ENCODE results near the gene SLC4A8.

SLC4A8 gene

GRCh38 chr12:51484119-51484518 lies 59.5 kb downstream of the SLC4A8 start:
- TF ChIP-seq ZBTB7A (IDR thresholded peaks at IDR 0.05; ENCODE audit: low read depth) (no peak), CREB1 (IDR thresholded peaks at IDR 0.05; ENCODE audit: low read depth) (no peak), TCF12 (IDR thresholded peaks at IDR 0.05; ENCODE audit: low read depth) (no peak), EP300 (IDR thresholded peaks at IDR 0.05; ENCODE audit: borderline replicate concordance) (no peak), YY1 (IDR thresholded peaks at IDR 0.05; ENCODE audit: low read depth) (no peak), CEBPB (IDR thresholded peaks at IDR 0.05) (no peak), TEAD4 (IDR thresholded peaks at IDR 0.05) (no peak), FOXM1 (IDR thresholded peaks at IDR 0.05; ENCODE audit: borderline replicate concordance, low read depth) (no peak), REST (IDR thresholded peaks at IDR 0.05; ENCODE audit: low read depth) (no peak), TAF1 (IDR thresholded peaks at IDR 0.05; ENCODE audit: low read depth) (no peak), EGR1 (IDR thresholded peaks at IDR 0.05) (no peak), NFIC (IDR thresholded peaks at IDR 0.05) (no peak), USF1 (IDR thresholded peaks at IDR 0.05) (no peak), RAD21 (IDR thresholded peaks at IDR 0.05; ENCODE audit: low read depth) (no peak)

- TF ChIP-seq TAF1 (IDR thresholded peaks at IDR 0.05; ENCODE audit: low read depth) (no peak), TEAD4 (IDR thresholded peaks at IDR 0.05) (no peak), NFIC (IDR thresholded peaks at IDR 0.05) (no peak), YY1 (IDR thresholded peaks at IDR 0.05; ENCODE audit: low read depth) (no peak), EGR1 (IDR thresholded peaks at IDR 0.05) (no peak), FOXM1 (IDR thresholded peaks at IDR 0.05; ENCODE audit: borderline replicate concordance, low read depth) (no peak), ZBTB7A (IDR thresholded peaks at IDR 0.05; ENCODE audit: low read depth) (no peak), MAX (IDR thresholded peaks at IDR 0.05) (no peak), CREB1 (IDR thresholded peaks at IDR 0.05; ENCODE audit: low read depth) (no peak), EP300 (IDR thresholded peaks at IDR 0.05; ENCODE audit: borderline replicate concordance) (no peak), TCF12 (IDR thresholded peaks at IDR 0.05; ENCODE audit: low read depth) (no peak), USF1 (IDR thresholded peaks at IDR 0.05) (no peak), RAD21 (IDR thresholded peaks at IDR 0.05; ENCODE audit: low read depth) (no peak), REST (IDR thresholded peaks at IDR 0.05; ENCODE audit: low read depth) (no peak), CEBPB (IDR thresholded peaks at IDR 0.05) (no peak)
These were observed 63.6 kb downstream of the SLC4A8 start for GRCh38 chr12:51488281-51488680.

- no peak for TF ChIP-seq FOXM1 (IDR thresholded peaks at IDR 0.05; ENCODE audit: borderline replicate concordance, low read depth)
- TF ChIP-seq CREB1 (IDR thresholded peaks at IDR 0.05; ENCODE audit: low read depth) = no peak
- no peak for TF ChIP-seq TAF1 (IDR thresholded peaks at IDR 0.05; ENCODE audit: low read depth)
- TF ChIP-seq ZBTB7A (IDR thresholded peaks at IDR 0.05; ENCODE audit: low read depth) = no peak
- no peak for TF ChIP-seq USF1 (IDR thresholded peaks at IDR 0.05)
These were observed 68.7 kb downstream of the SLC4A8 start for GRCh38 chr12:51493281-51493680.

- TF ChIP-seq EP300 (IDR thresholded peaks at IDR 0.05; ENCODE audit: borderline replicate concordance) (no peak), TCF12 (IDR thresholded peaks at IDR 0.05; ENCODE audit: low read depth) (no peak), TEAD4 (IDR thresholded peaks at IDR 0.05) (no peak), YY1 (IDR thresholded peaks at IDR 0.05; ENCODE audit: low read depth) (no peak), CEBPB (IDR thresholded peaks at IDR 0.05) (no peak), EGR1 (IDR thresholded peaks at IDR 0.05) (no peak), ZBTB7A (IDR thresholded peaks at IDR 0.05; ENCODE audit: low read depth) (no peak), USF1 (IDR thresholded peaks at IDR 0.05) (no peak)
These were observed 72.3 kb downstream of the SLC4A8 start for GRCh38 chr12:51496895-51497294.

GRCh38 chr12:51504851-51505250 lies 80.2 kb downstream of the SLC4A8 start:
- TF ChIP-seq NFIC (IDR thresholded peaks at IDR 0.05) (no peak), CEBPB (IDR thresholded peaks at IDR 0.05) (no peak), CREB1 (IDR thresholded peaks at IDR 0.05; ENCODE audit: low read depth) (no peak), RAD21 (IDR thresholded peaks at IDR 0.05; ENCODE audit: low read depth) (no peak)
